Measurements from ENCODE around the gene SERPINB6. TPM values are rescaled to one million over a fixed set of nuclear protein-coding genes. Genes with fewer than 3 reads are reported as not detected.
"Not testable (repeated sequence)": the region's sequence is repeated elsewhere in the genome, so short reads cannot be mapped to it uniquely, and the experiment has no call there.

Gene SERPINB6
- total RNA-seq, 1 donor: 58.4 TPM

- Histone ChIP-seq H3K4me1 (ENCODE audit: insufficient read depth, low read length) (peaks cover 15% of the 10 kb centered on the region), H3K4me3 (ENCODE audit: low read length) (no peak overlapping the region), H3K9me3 (ENCODE audit: low read depth, low read length) (peaks cover 11% of the 10 kb centered on the region), H3K27me3 (ENCODE audit: insufficient read depth, low read length) (no peaks in the 10 kb centered on the region)
These were observed 35.1 kb upstream of the SERPINB6 start for GRCh38 chr6:3006476-3006875.

GRCh38 chr6:3005874-3006273, 34.5 kb upstream of the SERPINB6 start:
- Histone ChIP-seq H3K27me3 (ENCODE audit: insufficient read depth, low read length) (no peaks in the 10 kb centered on the region), H3K4me1 (ENCODE audit: insufficient read depth, low read length) (peaks cover 21% of the 10 kb centered on the region), H3K4me3 (ENCODE audit: low read length) (no peak overlapping the region), H3K9me3 (ENCODE audit: low read depth, low read length) (peaks cover 5% of the 10 kb centered on the region)

- no peak overlapping the region for H3K4me3 ChIP-seq (ENCODE audit: low read length)
- peaks cover 29% of the 10 kb centered on the region for H3K4me1 ChIP-seq (ENCODE audit: insufficient read depth, low read length)
- no peaks in the 10 kb centered on the region for H3K9me3 ChIP-seq (ENCODE audit: low read depth, low read length)
- H3K27me3 ChIP-seq (ENCODE audit: insufficient read depth, low read length): no peaks in the 10 kb centered on the region
These were observed 33.7 kb upstream of the SERPINB6 start for GRCh38 chr6:3005077-3005476.

GRCh38 chr6:3003226-3003625, 31.9 kb upstream of the SERPINB6 start:
- H3K27me3 ChIP-seq (ENCODE audit: insufficient read depth, low read length); H3K4me3 ChIP-seq (ENCODE audit: low read length); H3K9me3 ChIP-seq (ENCODE audit: low read depth, low read length): not testable (repeated sequence)
- H3K4me1 ChIP-seq (ENCODE audit: insufficient read depth, low read length): peaks cover 42% of the 10 kb centered on the region

- no peak overlapping the region for H3K4me3 ChIP-seq (ENCODE audit: low read length)
- peaks cover 42% of the 10 kb centered on the region for H3K4me1 ChIP-seq (ENCODE audit: insufficient read depth, low read length)
- no peaks in the 10 kb centered on the region for H3K27me3 ChIP-seq (ENCODE audit: insufficient read depth, low read length)
- no peaks in the 10 kb centered on the region for H3K9me3 ChIP-seq (ENCODE audit: low read depth, low read length)
These were observed 30.5 kb upstream of the SERPINB6 start for GRCh38 chr6:3001773-3002293.

GRCh38 chr6:3001146-3001772, 29.9 kb upstream of the SERPINB6 start:
- no peaks in the 10 kb centered on the region for H3K27me3 ChIP-seq (ENCODE audit: insufficient read depth, low read length)

DNA sequence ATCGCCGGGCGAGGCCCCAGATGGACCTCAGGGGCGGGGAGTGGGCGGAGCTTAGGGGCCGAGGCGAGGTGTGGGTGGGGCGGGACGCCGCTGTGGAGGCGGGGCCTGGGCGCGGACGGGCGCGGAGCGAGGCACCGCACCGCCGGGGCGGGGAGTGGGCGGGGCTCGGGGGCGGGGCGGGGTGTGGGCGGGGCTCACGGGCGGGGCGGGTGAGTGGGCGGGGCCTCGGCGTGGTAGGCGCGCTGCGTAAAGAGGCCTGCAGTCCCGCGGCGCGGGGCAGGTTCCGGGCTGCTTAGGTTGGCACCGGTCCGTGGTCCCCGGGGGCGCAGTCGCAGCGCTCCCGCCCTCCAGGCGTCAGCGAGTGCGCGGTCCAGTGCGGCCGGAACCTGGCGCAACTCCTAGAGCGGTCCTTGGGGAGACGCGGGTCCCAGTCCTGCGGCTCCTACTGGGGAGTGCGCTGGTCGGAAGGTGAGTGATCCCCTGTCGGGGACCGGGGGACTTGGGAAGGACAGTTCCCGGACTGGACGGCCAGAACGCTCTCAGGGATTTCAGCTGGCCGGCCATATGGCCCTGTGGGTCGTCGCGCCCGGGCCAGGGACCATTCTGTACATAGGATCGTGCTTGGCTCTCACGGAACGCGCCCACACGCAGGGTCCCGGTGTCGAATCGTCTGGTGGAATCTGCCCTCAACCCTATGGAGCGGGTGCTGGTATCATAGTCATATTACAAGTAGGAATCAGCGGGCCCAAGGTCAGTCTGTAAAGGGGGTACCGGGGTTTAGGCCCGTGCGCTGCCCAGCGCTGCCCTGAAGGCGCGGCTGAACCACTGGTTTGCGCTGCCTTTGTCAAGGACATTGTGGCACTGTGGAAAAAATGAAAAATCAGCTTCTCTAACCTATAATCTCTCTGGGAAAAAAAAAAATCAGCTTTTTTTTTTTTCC, 28.5 kb upstream of the SERPINB6 start, which contains the start of gene NQO2:
Gene NQO2, plus strand, starts transcription at position 277 of the 940 bp plus-strand sequence. CDS start 6,659 bp downstream, outside the sequence.
- Histone ChIP-seq H3K9me3 (ENCODE audit: low read depth, low read length) (no peaks in the 10 kb centered on the region), H3K4me3 (ENCODE audit: low read length) (peak within 1 kb of the TSS; percentile 84), H3K27me3 (ENCODE audit: insufficient read depth, low read length) (no peaks in the 10 kb centered on the region), H3K4me1 (ENCODE audit: insufficient read depth, low read length) (peaks cover 42% of the 10 kb centered on the region)

More at GRCh38 chr6:3001146-3001772, 29.9 kb upstream of the SERPINB6 start:
- H3K9me3 ChIP-seq (ENCODE audit: low read depth, low read length): no peaks in the 10 kb centered on the region
- no peak overlapping the region for H3K4me3 ChIP-seq (ENCODE audit: low read length)
- peaks cover 42% of the 10 kb centered on the region for H3K4me1 ChIP-seq (ENCODE audit: insufficient read depth, low read length)

DNA sequence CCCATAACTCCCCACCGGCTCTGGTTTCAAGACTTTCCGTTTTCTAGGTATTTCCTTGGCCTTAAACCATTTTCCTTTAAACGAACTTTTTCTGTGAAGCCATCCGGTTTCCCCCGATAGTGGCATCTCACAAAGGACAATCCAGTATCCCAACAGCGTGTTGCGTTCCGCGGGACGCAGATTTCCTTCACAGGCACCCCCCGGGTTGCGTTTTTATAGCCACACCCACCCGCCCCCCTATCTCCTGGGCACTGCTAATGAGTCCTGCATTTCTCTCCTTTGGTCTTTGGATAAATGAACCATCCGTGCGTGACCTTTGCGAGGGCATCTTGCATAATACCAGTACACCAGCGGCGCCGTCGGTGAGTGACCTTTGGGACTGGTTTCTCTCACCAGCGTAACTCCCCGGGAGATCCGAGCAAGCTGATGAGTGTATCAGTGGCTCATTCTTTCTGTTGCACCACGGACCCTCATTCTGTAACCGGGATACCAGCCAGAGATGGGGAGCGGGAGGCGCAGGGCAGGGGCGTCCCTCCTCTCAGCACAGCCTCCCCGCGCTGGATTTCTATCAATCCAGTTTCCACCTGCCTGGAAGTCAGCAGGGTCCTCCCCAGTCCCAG, 27.7 kb upstream of the SERPINB6 start:
- Histone ChIP-seq H3K4me1 (ENCODE audit: insufficient read depth, low read length) (peaks cover 42% of the 10 kb centered on the region), H3K27me3 (ENCODE audit: insufficient read depth, low read length) (no peaks in the 10 kb centered on the region), H3K4me3 (ENCODE audit: low read length) (peak overlapping the region; percentile 46), H3K9me3 (ENCODE audit: low read depth, low read length) (no peaks in the 10 kb centered on the region)

GRCh38 chr6:2998249-2998997, 27.1 kb upstream of the SERPINB6 start:
- H3K9me3 ChIP-seq (ENCODE audit: low read depth, low read length); H3K27me3 ChIP-seq (ENCODE audit: insufficient read depth, low read length): not testable (repeated sequence)
- peaks cover 42% of the 10 kb centered on the region for H3K4me1 ChIP-seq (ENCODE audit: insufficient read depth, low read length)
- peak overlapping the region; percentile 46 for H3K4me3 ChIP-seq (ENCODE audit: low read length)

DNA sequence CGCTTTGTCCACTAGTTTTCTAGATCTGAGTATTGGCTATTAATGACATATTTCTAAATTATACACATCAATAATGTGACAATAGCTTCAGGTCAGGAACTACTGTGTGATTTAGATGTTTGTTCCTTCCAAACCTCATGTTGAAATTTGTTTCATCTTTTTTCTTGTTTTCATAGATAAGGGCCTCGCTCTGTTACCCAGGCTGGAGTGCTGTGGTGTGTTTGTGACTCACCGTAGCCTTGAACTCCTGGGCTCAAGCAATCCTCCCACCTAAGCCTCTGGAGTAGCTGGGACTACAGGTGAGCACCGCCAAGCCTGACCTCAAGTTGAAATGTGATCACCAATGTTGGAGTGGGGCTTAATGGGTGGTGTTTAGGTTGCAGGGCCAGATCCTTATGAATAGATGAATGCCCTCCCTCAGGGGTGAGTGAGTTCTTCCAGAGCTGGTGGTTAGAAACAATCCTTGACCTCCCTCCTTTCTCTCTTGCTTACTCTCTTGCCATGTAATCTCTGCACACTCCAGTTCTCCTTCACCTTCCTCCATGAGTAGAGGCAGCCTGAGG, 22.5 kb upstream of the SERPINB6 start:
- no peak overlapping the region for H3K4me3 ChIP-seq (ENCODE audit: low read length)
- no peaks in the 10 kb centered on the region for H3K27me3 ChIP-seq (ENCODE audit: insufficient read depth, low read length)
- no peaks in the 10 kb centered on the region for H3K9me3 ChIP-seq (ENCODE audit: low read depth, low read length)
- H3K4me1 ChIP-seq (ENCODE audit: insufficient read depth, low read length): peaks cover 15% of the 10 kb centered on the region

DNA sequence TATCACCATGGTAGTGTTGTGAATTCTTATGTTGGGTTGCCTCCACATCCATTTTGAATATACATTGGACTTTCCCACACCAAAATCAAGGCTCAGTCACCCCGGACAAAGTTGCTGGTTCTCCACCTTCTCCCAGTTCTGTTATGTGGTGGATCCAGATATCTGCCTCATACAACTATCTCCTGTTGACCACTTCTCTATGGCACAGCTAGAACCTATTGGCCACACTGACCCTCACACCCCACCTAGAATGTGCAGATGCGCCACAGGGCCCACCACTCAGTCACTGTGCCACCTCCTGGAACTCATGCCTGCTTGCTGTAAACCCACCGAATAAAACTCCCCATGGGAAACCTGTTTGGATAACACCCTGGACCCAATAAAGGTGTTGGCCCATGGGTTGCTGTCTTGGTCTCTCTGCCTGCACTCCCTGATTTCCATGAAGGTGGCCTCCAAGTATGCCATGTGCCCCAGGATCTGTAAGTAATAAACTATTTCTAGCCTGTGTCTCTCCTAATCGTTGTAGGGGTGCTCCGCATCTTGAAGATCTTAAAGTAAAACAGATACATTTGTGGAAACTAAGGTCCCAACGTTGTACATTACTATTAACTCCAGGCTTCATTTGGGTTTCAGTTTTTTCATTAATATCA, 21.1 kb upstream of the SERPINB6 start:
- Histone ChIP-seq H3K27me3 (ENCODE audit: insufficient read depth, low read length) (no peaks in the 10 kb centered on the region), H3K9me3 (ENCODE audit: low read depth, low read length) (no peaks in the 10 kb centered on the region), H3K4me3 (ENCODE audit: low read length) (no peak overlapping the region), H3K4me1 (ENCODE audit: insufficient read depth, low read length) (peaks cover 22% of the 10 kb centered on the region)

GRCh38 chr6:2990932-2991506, 19.7 kb upstream of the SERPINB6 start:
- peak overlapping the region; percentile 93 for H3K4me3 ChIP-seq (ENCODE audit: low read length)
- peaks cover 26% of the 10 kb centered on the region for H3K4me1 ChIP-seq (ENCODE audit: insufficient read depth, low read length)
- H3K27me3 ChIP-seq (ENCODE audit: insufficient read depth, low read length): no peaks in the 10 kb centered on the region
- no peaks in the 10 kb centered on the region for H3K9me3 ChIP-seq (ENCODE audit: low read depth, low read length)

GRCh38 chr6:2990248-2990931, 19.0 kb upstream of the SERPINB6 start:
- Histone ChIP-seq H3K27me3 (ENCODE audit: insufficient read depth, low read length) (no peaks in the 10 kb centered on the region), H3K4me3 (ENCODE audit: low read length) (peak overlapping the region; percentile 93), H3K9me3 (ENCODE audit: low read depth, low read length) (no peaks in the 10 kb centered on the region), H3K4me1 (ENCODE audit: insufficient read depth, low read length) (peaks cover 26% of the 10 kb centered on the region)

Data from mononuclear cell (primary cell).